Measurements from ENCODE around the gene YKT6.

YKT6 gene

DNA sequence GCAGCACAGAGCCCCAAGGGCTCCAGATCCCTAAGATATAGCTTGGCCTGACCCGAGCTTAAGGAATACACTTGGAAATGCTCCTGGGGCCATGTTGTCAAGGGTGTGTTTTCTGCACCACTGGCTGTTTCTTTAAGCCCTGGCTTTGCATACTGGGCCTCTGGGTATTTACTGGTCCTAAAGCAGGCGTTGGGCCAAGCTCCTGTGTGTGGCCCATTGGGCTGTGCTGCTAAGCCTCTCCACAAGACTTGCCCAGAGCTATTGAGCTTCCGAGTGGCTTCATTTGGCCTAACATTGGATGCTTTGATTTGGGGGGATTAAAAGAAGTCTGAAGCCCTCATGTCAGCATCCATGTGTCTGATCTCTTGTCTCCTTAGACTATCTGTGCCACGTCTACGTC, 5.2 kb downstream of the YKT6 start:
- peaks cover 8% of the 10 kb centered on the region for H3K4me1 ChIP-seq (ENCODE audit: insufficient read depth, poor library complexity, severe bottlenecking)
- H3K27me3 ChIP-seq (ENCODE audit: insufficient read depth, poor library complexity, severe bottlenecking) = no peaks in the 10 kb centered on the region
- H3K36me3 ChIP-seq (ENCODE audit: low read depth) = peaks cover 86% of the 10 kb centered on the region

DNA sequence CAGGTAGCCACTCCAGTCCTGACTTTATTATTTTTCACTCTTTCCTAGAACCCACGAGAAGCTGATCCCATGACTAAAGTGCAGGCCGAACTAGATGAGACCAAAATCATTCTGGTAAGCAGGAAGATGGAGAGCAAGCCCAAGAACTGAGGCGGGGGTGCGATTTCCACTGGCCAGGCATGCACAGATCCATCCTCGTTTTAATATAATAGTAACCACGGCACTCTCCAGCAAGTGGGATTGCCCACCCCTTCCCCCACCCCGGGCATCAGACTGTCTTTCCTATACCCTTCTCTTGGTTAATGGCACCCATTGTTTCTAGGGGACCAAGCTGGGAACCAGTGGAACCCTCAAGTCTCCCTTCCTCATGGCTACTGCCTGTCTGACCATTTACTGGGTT, 7.3 kb downstream of the YKT6 start:
- Histone ChIP-seq H3K9me3 (ENCODE audit: severe bottlenecking) (no peaks in the 10 kb centered on the region), H3K27me3 (ENCODE audit: insufficient read depth, poor library complexity, severe bottlenecking) (no peaks in the 10 kb centered on the region), H3K27ac (ENCODE audit: poor library complexity, severe bottlenecking) (no peak overlapping the region), H3K4me3 (ENCODE audit: severe bottlenecking) (no peak overlapping the region), H3K4me1 (ENCODE audit: insufficient read depth, poor library complexity, severe bottlenecking) (no peaks in the 10 kb centered on the region), H3K36me3 (ENCODE audit: low read depth) (peaks cover 90% of the 10 kb centered on the region)
- TF ChIP-seq, protein P1, sequence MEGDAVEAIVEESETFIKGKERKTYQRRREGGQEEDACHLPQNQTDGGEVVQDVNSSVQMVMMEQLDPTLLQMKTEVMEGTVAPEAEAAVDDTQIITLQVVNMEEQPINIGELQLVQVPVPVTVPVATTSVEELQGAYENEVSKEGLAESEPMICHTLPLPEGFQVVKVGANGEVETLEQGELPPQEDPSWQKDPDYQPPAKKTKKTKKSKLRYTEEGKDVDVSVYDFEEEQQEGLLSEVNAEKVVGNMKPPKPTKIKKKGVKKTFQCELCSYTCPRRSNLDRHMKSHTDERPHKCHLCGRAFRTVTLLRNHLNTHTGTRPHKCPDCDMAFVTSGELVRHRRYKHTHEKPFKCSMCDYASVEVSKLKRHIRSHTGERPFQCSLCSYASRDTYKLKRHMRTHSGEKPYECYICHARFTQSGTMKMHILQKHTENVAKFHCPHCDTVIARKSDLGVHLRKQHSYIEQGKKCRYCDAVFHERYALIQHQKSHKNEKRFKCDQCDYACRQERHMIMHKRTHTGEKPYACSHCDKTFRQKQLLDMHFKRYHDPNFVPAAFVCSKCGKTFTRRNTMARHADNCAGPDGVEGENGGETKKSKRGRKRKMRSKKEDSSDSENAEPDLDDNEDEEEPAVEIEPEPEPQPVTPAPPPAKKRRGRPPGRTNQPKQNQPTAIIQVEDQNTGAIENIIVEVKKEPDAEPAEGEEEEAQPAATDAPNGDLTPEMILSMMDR (IDR thresholded peaks at IDR 0.05; ENCODE audit: poor library complexity, severe bottlenecking) = no peak
- no peak for ATAC-seq (ENCODE audit: low read depth)
- DNase-seq (ENCODE audit: low spot score) = peak; percentile 11

More for the DNA sequence above, 5.2 kb downstream of the YKT6 start:
- Histone ChIP-seq H3K9me3 (ENCODE audit: severe bottlenecking) (no peaks in the 10 kb centered on the region), H3K4me3 (ENCODE audit: severe bottlenecking) (no peak overlapping the region), H3K27ac (ENCODE audit: poor library complexity, severe bottlenecking) (no peak overlapping the region)
- DNase-seq (ENCODE audit: low spot score) (peak; percentile 7), ATAC-seq (ENCODE audit: low read depth) (no peak)
- TF ChIP-seq, protein P1 (IDR thresholded peaks at IDR 0.05; ENCODE audit: poor library complexity, severe bottlenecking) = no peak

DNA sequence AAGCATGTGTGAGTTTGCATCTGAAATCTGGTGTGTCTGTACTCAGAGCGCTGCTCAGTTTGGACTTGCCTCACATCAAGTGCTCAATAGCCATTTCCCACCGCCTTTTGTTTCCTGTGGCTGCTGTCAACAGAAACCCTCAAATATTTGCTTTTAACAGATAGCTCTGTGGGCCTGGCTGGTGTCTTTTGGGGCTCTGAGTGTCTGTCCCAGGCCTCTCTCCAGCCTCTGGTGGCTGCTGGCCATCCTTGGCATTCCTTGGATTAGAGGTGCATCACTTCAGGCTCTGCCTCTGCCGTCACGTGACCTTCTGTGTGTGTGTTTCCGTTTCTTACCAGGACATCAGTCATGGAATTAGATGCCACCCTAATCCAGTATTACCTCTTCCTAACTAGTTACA, 9.3 kb downstream of the YKT6 start:
- H3K27ac ChIP-seq (ENCODE audit: poor library complexity, severe bottlenecking) = no peak overlapping the region
- H3K4me3 ChIP-seq (ENCODE audit: severe bottlenecking) = no peak overlapping the region
- no peaks in the 10 kb centered on the region for H3K9me3 ChIP-seq (ENCODE audit: severe bottlenecking)
- no peaks in the 10 kb centered on the region for H3K4me1 ChIP-seq (ENCODE audit: insufficient read depth, poor library complexity, severe bottlenecking)
- peaks cover 70% of the 10 kb centered on the region for H3K36me3 ChIP-seq (ENCODE audit: low read depth)
- no peaks in the 10 kb centered on the region for H3K27me3 ChIP-seq (ENCODE audit: insufficient read depth, poor library complexity, severe bottlenecking)
- DNase-seq (ENCODE audit: low spot score) = peak; percentile 25
- ATAC-seq (ENCODE audit: low read depth) = no peak
- TF ChIP-seq, protein P1 (IDR thresholded peaks at IDR 0.05; ENCODE audit: poor library complexity, severe bottlenecking) = no peak

DNA sequence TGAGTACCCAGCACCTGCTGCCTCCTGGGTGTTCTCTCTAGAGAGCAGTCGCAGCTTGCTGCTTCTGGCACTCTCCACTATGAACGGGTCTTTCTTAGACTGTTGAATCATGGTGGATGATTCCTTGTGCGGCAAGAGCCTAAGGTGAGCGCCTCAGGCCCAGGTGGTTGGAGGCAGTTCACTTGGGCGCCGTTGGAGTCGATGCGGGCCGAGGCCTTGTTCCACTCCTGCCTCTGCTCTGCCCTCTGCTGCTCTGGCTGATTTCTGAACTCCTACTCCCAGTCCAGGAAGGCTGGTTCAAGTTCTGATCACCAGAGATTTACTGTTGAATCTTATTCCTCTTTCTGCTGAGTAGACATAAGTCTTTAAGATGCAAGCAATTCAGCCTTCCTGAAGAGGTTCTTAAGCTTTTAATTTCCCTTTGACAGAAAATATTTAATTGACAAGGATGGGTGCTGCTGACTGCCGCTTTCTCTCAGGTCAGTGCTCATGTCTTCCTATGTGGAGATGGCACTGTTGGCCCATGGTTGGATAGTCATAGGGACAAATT, 10.4 kb downstream of the YKT6 start:
- Histone ChIP-seq H3K27ac (ENCODE audit: poor library complexity, severe bottlenecking) (no peak overlapping the region), H3K4me3 (ENCODE audit: severe bottlenecking) (no peak overlapping the region)

DNA sequence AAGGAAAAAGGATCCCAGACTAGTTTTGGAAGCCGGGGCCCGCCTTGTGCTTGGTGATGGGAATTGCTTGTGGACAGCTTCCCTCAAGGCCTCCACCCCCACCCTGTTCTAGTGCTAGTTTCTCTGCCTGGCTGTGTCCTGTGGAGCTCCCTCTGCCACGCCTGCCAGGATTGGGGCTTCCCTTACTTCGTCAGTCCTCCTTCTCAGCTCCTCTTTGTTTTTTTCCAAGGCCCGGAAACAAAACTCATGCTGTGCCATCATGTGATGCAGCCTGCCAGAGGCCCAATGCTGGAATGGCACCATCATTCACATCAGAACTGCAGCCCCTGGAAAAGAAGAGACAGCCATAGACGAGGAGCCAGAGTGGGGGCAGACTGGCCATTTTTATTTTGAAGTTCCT, 11.2 kb downstream of the YKT6 start:
- DNase-seq (ENCODE audit: low spot score) (peak; percentile 40), ATAC-seq (ENCODE audit: low read depth) (no peak)
- Histone ChIP-seq H3K4me1 (ENCODE audit: insufficient read depth, poor library complexity, severe bottlenecking) (no peaks in the 10 kb centered on the region), H3K9me3 (ENCODE audit: severe bottlenecking) (no peaks in the 10 kb centered on the region), H3K27ac (ENCODE audit: poor library complexity, severe bottlenecking) (no peak overlapping the region), H3K36me3 (ENCODE audit: low read depth) (peaks cover 51% of the 10 kb centered on the region), H3K4me3 (ENCODE audit: severe bottlenecking) (no peak overlapping the region), H3K27me3 (ENCODE audit: insufficient read depth, poor library complexity, severe bottlenecking) (no peaks in the 10 kb centered on the region)
- TF ChIP-seq, protein P1 (IDR thresholded peaks at IDR 0.05; ENCODE audit: poor library complexity, severe bottlenecking) = no peak

More for the DNA sequence above, 10.4 kb downstream of the YKT6 start:
- Histone ChIP-seq H3K9me3 (ENCODE audit: severe bottlenecking) (no peaks in the 10 kb centered on the region), H3K4me1 (ENCODE audit: insufficient read depth, poor library complexity, severe bottlenecking) (no peaks in the 10 kb centered on the region), H3K27me3 (ENCODE audit: insufficient read depth, poor library complexity, severe bottlenecking) (no peaks in the 10 kb centered on the region), H3K36me3 (ENCODE audit: low read depth) (peaks cover 59% of the 10 kb centered on the region)
- TF ChIP-seq, protein P1 (IDR thresholded peaks at IDR 0.05; ENCODE audit: poor library complexity, severe bottlenecking) = no peak
- DNase-seq (ENCODE audit: low spot score) (peak; percentile 45), ATAC-seq (ENCODE audit: low read depth) (no peak)
